ENCODE results near the gene RC3H2. TPM values are rescaled to one million over a fixed set of nuclear protein-coding genes. Genes with fewer than 3 reads are reported as not detected.
"Not testable (repeated sequence)": the region's sequence is repeated elsewhere in the genome, so short reads cannot be mapped to it uniquely, and the experiment has no call there.

Gene RC3H2
- polyA plus RNA-seq, 4 donors = 35.7 to 44.6 (median 43.7) TPM

DNA sequence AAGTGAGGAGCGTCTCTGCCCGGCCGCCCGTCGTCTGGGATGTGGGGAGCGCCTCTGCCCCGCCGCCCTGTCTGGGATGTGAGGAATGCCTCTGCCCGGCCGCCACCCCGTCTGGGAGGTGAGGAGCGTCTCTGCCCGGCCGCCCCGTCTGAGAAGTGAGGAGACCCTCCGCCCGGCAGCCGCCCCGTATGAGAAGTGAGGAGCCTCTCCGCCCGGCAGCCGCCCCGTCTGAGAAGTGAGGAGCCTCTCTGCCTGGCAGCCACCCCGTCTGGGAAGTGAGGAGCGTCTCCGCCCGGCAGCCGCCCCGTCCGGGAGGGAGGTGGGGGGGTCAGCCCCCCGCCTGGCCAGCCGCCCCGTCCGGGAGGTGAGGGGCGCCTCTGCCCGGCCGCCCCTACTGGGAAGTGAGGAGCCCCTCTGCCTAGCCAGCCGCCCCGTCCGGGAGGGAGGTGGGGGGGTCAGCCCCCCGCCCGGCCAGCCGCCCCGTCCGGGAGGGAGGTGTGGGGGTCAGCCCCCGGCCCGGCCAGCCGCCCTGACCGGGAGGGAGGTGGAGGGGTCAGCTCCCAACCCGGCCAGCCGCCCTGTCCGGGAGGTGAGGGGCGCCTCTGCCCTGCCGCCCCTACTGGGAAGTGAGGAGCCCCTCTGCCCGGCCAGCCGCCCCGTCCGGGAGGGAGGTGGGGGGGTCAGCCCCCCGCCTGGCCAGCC is 52.9 kb downstream of the RC3H2 start:
- DNase-seq (ENCODE audit: low read depth in 4 of 4, low spot score in 3 of 4) = not testable (repeated sequence)

DNA sequence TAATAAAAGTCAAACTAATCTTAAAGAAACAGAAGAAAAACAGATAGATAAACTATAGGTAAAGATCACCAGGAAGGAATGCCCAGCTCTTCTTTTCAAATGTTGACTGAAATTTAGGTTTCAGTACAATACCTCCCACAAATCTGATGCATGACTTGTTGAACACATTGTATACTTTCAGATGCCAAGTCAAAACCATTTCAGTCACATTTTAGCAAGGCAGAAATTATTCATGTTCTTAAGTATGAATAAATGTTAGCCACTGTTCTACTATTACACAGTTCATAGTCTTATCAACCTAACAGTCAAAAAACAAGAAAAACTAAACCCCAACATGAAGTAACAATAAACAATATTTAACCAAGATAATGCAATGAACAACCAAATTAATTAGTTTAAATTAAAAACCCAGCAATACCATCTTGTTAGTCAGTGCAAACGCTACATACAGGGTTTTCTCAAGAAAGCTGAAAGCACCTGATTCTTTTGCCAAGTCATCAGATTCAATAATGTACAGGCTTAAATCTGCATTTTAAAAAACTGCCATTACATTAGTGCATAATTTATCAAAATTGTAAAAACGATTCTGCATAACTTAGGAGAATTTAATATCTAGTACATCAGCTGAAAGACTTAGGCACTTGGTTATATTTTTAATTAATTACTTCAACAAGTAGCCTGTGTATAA is 56.8 kb downstream of the RC3H2 start:
- DNase-seq (ENCODE audit: low read depth in 4 of 4, low spot score in 3 of 4) = no peak

DNA sequence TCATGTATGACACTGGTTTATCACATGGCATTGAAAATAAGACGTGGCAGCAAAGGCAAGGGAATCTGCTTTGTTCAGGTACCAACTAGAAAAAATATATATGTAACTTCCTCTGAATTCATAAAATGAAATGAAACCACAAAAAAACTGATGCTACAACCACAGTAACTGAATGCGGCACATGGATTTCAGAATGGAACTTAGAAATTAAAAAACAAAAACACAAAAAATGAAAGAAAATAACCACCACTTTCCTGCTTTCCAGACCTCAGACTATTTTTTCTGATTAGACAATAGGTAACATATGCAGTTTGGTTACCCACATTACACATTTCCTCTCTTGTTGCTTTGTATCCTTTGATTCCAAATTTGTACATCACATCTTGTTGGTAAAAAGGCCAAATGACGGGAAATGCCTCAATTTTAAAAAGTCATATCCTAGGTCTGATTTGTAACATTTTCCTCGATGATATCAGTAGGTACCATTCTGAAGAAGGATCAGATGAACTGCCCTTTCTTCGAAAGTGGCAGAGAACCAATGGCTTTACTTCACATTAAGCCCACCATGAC is 58.7 kb downstream of the RC3H2 start:
- DNase-seq (ENCODE audit: low read depth in 4 of 4, low spot score in 3 of 4) = no peak

DNA sequence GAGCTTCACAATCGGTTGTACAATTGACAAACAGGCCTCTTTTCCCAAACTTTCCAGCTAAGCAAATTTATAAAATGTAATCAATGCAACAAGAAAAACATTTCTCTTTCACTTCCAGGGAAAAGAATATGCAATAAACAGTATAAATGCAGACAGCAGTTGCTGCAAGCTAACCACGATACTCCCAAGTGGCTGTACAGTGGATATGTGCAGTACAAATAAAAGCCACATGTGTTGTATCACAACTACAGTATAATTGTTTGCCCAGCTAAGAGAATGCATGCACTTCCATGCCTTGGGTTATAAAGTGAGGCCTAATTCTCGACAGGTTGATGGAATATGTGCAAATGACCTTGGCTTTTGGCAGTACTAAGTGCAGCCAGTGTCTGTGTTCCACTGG is 60.0 kb downstream of the RC3H2 start:
- no peak for DNase-seq (ENCODE audit: low read depth in 4 of 4, low spot score in 3 of 4)

DNA sequence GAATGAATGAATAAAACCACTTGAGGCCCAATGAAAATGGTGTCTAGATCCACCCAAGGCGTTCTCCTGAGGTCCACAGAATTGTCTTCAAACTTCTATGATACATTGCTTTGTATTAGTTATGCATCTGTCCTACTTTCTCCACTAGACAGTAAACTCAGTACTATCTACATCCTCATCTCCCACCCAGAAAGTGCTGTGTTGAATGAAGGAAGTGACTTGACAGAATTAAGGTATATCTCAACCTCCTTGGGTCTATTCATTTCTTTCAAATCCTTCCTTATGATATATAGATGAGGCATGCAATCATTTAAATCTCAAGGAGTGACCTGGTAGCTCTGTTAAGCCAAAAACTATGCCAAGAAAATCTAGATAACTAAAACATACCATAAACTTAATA is 61.0 kb downstream of the RC3H2 start:
- DNase-seq (ENCODE audit: low read depth in 4 of 4, low spot score in 3 of 4) = no peak

DNA sequence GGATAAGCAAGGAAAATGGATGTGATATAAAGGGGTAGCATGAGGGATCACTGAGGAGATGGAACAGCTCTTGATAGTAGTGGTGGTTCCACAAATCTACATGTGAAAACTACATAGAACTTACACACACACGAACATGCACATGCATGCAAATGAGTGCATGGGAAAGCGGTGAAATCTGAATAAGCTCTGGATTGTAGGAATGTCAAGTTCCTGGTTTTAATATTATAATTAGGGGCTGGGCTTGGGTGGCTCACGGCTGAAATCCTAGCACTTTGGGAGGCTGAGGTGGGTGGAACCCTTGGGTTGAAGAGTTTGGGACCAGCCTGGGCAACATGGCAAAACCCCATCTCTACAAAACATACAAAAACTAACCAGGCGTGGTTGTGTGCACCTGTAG is 63.7 kb downstream of the RC3H2 start:
- DNase-seq (ENCODE audit: low read depth in 4 of 4, low spot score in 3 of 4) = no peak

DNA sequence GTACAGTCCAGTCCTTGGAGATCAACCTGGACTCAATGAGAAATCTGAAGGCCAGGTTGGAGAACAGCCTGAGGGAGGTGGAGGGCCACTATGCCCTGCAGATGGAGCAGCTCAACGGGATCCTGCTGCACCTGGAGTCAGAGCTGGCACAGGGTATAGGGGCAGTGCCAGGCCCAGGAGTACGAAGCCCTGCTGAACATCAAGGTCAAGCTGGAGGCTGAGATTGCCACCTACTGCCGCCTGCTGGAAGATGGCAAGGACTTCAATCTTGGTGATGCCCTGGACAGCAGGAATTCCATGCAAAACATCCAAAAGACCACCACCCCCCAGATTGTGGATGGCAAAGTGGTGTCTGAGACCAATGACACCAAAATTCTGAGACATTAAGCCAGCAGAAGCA is 66.7 kb downstream of the RC3H2 start:
- DNase-seq (ENCODE audit: low read depth in 4 of 4, low spot score in 3 of 4) = not testable (repeated sequence)

DNA sequence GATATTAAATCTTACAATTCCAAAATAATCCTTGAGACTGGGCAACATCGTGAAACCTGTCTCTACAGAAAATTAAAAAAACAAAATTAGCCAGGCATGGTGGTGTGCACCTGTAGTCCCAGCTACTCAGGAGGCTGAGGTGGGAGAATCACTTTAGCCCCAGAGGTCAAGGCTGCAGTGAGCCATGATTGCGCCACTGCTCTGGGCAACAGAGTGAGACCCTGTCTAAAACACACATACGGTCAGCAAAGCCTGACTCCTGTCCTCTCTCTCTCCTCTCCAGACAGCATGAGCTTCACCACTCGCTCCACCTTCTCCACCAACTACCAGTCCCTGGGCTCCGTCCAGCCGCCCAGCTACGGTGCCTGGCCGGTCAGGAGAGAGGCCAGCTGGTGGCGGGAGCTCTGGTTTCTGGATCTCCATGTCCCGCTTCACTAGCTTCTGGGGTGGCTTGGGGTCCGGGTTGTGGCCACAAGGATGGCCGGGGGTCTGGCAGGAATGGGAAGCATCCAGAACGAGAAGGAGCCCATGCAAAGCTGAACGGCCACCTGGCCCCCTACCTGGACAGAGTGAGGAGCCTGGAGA is 67.8 kb downstream of the RC3H2 start:
- no peak for DNase-seq (ENCODE audit: low read depth in 4 of 4, low spot score in 3 of 4)

DNA sequence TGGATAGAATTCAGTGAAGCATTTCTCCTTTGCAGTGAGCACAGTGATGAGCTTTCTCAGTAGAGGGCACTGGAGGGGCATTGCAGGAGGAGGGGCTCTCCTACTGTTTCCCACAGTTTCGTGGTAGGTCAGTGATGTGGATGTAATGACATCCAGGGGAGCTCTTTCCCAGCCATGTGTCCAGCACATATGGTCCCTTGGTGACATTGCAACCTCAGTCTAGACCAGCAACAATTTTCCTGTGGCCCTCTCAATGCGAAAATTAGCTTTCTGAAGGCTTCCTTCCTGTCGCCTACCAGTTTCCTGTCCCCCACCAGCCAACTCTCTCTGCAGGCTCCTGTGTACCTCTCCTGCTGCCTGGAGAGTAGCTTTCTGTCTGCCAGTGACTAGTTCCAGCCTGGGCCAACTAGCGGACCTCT is 69.8 kb downstream of the RC3H2 start:
- DNase-seq (ENCODE audit: low read depth in 4 of 4, low spot score in 3 of 4) = no peak

DNA sequence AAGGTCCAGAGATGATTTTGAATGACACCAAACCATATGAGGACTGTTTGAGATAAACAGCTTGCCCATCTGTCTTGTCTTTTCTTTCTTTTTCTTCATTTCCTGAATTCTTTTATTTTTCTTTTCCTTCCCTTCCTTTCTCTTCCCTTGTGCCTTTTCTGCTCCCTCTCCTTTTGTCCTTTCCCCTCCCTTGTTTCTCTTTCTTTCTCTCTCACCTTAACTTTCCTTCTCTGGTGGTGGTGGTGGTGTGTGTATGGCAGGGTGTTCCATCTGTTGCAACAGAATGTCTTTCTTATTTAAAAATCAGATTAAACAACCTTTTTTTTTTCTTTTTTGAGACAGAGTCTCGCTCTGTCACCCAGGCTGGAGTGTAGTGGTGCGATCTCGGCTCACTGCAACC is 73.0 kb downstream of the RC3H2 start:
- DNase-seq (ENCODE audit: low read depth in 4 of 4, low spot score in 3 of 4) = no peak

DNA sequence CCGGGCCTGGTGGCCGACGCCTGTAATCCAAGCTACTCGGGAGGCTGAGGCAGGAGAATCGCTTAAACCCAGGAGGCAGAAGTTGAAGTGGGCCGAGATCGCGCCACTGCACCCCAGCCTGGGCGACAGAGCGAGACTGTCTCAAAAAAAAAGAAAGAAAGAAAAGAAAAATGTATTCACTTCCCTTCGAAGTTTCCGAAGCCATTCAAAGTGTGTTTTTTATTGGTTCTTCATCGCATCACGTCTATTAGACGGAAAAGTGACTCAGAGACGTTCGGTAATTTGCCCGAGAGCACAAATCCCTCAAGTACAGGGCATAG is 76.2 kb downstream of the RC3H2 start:
- not testable (repeated sequence) for DNase-seq (ENCODE audit: low read depth in 4 of 4, low spot score in 3 of 4)

DNA sequence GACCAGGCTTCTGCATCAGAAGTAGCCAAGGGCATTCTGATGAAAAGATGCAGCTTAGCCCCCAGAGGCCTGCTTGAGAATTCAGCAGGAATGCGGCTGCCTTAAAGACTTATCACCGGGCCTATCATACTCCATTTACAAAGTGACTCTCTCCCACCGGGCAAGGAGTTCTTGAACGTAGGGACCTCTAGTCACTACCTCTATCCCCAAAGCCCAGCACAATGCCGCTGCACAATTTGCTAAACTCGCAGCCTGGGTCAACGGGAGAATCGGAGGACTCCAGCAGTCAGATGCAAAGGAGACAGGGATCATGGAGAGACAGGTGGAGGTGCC is 77.4 kb downstream of the RC3H2 start:
- peak in 1 of 4 donors; percentile 26 for DNase-seq (ENCODE audit: low read depth in 4 of 4, low spot score in 3 of 4)

DNA sequence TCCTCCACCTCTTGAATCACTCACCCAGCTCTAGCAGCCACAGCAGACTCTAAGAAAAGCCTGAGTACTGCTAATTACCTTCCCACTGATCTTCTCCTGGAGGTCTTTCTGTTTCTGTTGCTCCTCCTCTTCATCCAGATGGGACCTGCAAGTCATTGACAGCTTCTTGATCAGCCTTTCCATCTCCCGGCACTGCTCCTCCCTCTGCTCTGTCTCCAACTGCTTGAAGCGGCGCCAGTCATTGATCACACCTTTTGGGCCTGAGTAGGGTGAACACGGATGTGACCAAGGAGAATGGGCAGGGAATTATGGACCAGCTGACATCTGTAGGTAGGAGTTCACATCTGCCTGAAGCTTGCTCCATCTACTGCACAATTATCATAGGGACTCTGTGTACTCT is 82.2 kb downstream of the RC3H2 start:
- DNase-seq (ENCODE audit: low read depth in 4 of 4, low spot score in 3 of 4) = no peak

DNA sequence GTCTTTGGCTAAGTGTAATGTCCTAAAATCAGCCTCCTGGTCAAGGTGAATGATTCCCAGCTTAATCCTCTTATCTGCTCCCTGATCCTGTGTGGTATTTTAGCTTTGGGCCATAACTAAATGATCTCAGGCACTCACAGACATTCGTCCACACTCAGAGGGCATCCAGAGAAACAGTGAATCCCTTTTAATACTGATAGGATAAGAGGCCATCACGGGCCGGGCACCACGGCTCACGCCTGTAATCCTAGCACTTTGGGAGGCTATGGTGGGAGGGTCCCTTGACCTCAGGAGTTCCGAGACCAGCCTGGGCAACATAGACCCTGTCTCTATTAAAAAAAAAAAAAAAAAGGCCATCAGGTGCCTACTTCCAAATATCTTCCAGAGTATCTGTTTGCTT is 83.1 kb downstream of the RC3H2 start:
- DNase-seq (ENCODE audit: low read depth in 4 of 4, low spot score in 3 of 4) = no peak

DNA sequence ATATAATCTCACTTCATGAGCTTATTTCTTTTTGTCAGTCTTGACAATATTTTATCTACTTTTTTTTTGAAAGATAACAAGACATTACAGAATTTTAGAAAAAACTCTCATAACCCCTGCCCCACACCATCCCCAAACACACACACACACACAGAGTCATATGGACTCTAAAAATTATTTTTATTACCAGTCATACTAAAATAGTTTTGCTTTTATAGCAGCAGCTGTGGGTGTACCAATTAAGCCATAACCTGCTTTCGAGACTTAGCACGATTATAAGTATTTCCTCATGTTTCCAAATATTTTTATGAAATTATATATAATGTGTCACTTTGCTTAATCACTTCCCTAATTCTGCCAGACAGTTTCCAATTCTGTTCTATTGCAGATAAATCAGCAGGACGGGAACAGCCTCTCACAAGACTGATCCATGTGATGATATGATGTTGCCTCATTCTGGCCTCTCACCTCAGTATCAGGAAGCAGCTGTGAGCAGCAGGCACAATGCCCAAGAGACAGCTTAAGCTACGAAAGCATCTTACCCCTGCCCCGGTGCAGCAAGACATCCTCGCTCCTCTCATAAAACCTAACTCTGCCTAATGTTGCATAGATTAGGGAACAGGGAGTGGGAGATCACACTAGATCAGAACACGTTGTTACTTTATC is 83.7 kb downstream of the RC3H2 start:
- no peak for DNase-seq (ENCODE audit: low read depth in 4 of 4, low spot score in 3 of 4)

DNA sequence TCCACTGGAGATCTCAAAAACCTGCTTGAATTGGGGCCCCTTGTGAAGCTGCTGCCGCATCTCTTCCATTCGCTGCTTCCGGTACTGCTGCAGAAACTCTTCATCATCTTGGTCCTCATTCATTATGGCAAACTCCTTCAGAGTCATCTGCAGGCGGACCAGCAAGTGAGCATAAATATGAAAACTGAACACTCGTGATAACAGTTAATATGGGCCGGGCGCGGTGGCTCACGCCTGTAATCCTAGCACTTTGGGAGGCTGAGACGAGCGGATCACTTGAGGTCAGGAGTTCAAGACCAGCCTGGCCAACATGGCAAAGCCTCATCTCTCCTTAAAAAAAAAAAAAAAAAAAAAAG is 84.7 kb downstream of the RC3H2 start:
- DNase-seq (ENCODE audit: low read depth in 4 of 4, low spot score in 3 of 4) = no peak

DNA sequence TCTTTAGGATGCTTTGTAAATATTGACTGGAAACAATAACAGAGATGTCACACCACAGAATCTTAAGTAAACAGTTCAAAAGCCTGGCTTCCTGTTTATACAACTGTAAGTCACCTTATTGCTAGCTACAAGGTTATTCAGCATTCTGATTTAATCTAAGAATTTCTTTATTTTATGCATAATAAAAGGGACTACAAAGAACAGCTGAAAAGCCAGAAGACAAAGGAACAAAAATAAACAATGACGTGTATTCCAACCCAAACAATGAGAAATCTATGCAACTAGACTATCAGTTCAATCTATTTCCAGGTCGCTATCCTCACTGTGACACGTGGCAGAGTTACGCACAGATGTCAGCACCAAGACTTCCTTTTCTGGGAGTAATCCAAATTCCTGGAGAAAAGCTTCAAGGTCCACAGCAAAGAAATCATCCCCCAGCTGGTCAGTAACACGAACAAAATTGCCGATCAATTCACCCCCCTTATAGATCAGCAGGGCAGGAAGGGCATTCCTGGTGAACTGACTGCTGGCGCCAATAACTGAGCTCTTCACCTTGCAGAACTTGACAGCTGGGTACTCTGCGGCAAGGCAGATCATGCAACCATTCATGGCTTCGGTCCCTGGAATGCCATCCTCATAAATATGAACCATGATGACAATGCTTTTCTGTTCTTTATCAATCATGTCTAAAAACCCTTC is 85.2 kb downstream of the RC3H2 start:
- DNase-seq (ENCODE audit: low read depth in 4 of 4, low spot score in 3 of 4) = no peak

DNA sequence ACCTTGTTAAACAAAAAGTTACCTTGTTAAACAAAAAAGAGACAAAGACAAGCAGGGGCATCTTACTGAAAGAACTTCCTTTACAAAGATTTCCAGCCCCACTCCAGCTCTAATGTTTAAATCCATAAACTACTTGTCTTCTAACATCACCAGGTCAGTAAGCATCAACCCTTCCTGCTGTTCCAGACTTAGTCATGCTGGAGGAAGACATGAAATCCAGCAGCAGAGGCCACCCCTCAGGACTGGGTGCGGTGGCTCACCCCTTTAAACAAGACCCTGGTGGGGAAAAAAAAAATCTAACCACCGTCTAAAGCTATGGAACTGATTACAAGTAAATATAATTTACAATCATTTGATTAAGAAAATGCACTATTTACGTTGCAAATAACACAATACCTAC is 85.8 kb downstream of the RC3H2 start:
- DNase-seq (ENCODE audit: low read depth in 4 of 4, low spot score in 3 of 4) = no peak

DNA sequence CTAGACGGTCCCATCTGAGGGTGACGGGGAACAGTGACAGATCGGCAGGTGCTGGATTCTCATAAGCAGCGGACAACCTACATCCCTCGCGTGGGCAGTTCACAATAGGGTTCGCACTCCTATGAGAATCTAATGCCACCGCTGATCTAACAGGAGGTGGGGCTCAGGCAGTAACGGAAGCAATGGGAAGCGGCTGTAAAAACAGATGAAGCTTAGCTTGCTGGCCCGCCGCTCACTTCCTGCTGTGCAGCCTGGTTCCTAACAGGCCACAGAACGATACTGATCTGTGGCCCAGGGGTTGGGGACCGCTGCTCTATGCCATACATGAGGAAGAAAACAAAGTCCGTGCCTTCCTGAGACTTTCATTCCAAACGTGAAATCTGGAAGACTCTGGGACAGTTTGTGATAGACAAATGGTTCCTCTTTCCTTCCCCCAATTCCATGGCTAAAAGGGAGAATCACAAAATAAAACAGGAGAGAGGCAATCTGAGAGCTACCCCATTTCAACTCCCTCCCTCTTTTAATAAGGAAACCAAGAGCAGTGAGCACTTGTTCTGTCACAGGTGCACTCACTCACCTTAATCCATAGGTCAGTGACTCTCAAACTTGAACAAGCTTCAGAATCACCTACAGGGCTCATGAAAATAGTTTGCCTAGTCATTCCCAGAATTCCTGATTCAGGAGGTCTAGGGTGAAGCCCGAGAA is 88.8 kb downstream of the RC3H2 start:
- DNase-seq (ENCODE audit: low read depth in 4 of 4, low spot score in 3 of 4) = no peak

DNA sequence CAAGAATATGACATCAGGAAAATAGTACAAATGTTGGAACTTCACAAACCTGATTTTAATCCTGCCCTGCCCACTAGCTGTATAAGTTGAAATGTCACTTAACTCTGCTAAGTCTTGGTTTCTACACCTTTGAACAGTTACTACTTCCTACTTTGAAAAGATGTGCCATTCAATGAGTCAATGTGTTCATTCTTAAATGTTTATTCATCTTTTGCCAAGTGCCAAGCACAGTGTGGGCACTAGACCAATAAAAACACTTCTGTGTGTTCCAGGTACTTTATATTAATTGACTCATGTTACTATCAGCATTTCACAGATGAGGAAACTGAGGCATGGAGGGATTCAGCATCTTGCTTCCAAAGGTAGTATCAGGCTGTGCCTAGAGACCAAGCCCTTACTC is 89.6 kb downstream of the RC3H2 start:
- no peak for DNase-seq (ENCODE audit: low read depth in 4 of 4, low spot score in 3 of 4)

Data from left renal pelvis (tissue), 4 donors.